HTR-8/SVneo (cell line): ENCODE results near the gene DZIP1.
A peak's percentile ranks its signal among the peaks of the same experiment; 100 is the strongest.

Experiments
- DNase-seq: peaks from one replicate; pipeline ENCODE4 v3.0.0; 2011; ENCODE audit warnings: low spot score, mixed read lengths; ENCODE audit not compliant: insufficient read length
- FAIRE-seq: peaks from 2 replicates; lab custom pipeline; 2011; peaks lifted over from hg19 to GRCh38; lab: Jason Lieb, UNC

The DZIP1 gene

DNA sequence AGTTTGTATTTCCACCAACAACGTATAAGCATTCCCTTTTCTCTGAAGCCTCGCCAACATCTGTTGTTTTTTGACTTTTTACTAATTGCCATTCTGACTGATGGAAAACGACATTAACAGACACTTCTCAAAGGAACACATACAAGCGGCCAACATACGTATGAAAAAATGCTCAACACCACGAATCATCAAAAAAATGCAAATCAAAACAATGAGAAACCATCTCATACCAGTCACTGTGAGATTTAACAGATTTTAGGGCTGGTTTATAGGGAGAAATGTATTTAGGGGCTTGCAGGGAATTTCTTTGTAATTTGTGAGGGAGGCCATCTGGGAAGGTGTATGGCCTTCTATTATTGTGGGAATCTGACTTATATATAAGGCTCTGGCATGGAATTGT lies 2.8 kb upstream of the DZIP1 start:
- FAIRE-seq (no peak), DNase-seq (no peak)

DNA sequence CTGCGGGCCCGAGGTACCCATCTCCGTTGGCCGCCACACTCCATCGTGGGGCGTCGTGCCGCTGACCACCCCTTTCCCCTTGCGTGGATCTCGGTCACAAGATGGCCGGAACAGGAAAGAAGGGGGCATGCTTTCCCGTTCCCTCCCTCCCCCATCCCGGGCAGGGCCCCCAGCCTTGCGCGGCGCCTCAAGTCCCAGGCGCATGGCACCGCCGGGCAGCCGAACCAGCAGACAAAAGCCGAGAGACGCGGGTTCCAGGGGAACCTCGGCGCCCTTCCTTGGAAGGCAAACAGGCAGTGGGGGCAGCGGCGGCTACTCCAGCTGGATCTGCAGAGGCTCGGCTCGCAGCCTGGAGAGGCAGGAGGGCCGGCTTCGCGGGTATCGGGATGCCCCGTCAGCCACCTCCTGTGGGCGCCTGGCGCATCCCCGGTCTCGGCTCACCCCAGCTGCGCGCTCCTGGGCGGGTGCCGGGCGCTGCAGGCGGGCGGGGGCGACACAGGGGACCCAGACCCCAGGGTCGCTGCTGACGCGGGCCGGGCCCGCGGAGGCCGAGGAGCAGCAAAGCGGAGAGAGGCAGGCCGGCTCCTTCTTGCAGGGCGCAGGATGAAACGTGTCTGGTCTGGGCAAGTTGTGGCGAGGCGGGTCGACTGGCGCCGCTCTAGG lies 439 bp downstream of the DZIP1 start:
- peak; percentile 15 for DNase-seq
- no peak for FAIRE-seq

DNA sequence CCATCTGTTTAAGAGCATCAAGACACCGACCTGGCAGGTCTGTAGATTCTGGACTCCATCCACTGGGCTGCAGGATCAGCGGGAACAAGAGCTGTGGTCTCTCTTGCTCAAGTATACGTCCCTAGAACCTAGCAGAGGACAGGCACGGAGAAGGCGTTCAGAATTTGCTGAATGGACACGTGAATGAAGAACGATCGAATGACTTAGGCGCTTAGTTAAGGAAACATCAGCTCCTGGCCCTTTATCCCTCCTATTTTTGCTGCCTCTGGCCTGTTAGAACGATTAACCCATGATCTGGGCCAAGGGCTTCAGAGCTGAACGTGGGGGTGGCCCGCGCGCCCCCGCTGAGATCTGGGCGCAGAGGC lies 953 bp downstream of the DZIP1 start:
- peak; percentile 8 for DNase-seq
- no peak for FAIRE-seq

DNA sequence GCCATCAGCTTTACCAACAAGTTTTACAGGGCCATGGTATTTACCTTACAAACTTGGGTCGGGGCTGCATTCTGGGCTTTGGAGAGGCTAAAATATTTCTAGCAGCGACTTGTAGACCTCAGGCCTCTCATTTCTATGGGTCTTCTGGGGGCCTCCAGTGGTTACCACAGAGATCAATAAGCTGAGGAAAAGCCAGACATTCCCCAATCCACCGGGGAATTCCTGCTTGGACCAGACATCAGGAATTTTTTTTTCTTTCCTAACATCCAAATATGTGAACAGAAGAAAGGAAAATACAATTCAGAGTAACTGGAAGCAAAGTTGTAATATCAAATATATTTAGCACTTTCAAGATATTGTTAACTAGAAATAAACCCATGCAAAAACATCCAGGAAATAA lies 1.5 kb downstream of the DZIP1 start:
- no peak for DNase-seq
- FAIRE-seq: no peak

DNA sequence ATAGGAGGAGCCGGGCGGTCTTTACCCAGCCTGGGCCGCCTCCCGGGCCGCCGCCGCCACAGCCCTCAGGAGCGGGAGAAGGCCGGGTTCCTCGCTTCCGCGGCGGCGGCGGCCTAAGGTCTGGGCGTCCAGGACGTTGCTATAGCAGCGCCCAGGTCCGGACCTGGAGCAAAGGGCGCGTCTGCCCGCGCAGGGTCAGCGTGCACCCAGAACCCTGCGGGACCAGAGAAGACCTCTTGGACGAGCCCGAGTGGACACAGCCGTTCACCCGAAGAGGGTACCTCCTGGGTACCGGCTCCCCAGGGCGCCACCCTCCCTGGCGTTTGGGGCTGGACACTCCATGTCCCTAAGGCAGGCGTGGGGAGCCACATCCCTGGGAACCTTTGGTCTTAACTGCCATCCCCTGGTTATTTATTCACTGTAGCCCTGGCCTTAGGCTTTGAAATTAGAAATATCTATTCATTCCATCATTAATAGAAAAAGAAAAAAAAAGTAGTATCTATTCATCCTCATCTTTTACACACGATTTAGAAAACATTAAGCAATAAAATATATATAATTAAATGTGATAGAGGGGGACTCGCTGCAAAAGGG lies 2.4 kb downstream of the DZIP1 start:
- FAIRE-seq: no peak
- no peak for DNase-seq

DNA sequence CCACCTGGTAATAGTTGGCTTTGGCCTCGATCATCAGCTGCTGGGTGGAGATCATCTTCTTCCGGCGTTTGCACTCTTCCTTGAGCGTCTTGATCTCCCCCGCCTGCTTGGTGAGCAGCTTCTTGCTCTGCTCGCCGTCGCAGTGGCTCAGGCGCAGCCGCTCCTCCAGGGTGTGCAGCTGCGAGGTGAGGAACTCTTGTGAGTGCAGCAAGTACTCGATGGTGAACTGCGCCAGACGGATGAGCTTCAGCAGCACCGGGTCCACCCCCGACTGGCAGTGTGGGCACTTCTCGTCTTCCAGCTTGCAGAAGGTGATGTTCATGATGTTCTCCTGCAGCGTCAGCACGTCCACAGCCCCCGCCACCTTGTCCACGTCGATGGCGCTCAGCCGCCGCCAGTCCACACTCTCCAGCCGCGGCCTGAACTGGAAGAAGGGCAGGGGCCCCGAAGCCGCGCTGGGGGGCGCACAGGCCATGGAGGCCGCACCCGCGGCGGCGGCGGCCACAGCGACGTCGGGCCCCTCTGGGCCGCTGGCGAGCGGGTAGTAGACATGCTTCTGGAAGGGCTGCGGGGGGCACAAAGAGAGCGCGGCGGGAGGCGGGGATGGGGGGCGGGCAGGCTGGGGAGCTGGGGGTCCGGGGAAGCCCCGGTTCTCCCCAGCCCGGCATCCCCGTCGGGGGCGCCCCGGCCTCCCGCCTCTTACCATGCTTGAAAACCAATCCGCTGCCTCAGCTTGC lies 3.0 kb downstream of the DZIP1 start:
- FAIRE-seq (no peak), DNase-seq (no peak)

DNA sequence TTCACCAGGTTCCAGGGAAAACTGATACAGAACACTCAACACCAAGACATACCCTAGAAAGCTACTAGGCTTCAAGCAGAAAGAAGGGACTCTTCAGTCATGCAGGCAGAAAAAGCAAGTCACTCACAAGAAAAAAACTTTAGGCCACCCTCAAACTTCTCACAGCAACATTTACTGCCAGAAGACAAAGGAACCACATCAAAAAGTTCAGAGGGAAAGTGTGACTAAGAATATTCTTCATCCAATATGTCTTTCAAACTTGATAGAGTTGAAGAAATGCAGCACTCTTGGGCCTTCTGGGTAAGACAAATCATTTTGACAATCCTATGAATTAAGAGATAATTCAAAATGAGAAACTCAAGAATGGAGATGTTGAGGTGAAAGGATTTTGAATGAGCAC lies 7.7 kb downstream of the DZIP1 start:
- no peak for FAIRE-seq
- DNase-seq: no peak

DNA sequence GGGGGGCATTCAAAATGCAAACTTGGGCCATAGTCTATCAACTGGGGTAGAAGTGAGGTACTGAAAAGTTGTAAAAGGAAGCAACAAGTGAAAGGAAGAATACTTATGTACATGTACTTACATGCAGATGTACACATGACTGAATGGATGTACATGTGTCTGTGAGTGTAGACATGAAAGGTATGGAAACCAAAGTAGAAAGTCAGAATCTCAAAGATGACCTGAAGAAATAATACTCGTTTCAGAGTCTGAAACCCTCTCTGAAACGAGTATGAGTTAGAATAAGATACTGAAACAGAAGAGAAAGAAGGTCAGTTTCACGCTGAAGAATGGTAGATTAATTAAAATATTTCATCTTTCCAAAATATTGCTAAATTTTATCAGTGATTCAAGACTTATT lies 13.9 kb downstream of the DZIP1 start:
- DNase-seq (no peak), FAIRE-seq (no peak)

DNA sequence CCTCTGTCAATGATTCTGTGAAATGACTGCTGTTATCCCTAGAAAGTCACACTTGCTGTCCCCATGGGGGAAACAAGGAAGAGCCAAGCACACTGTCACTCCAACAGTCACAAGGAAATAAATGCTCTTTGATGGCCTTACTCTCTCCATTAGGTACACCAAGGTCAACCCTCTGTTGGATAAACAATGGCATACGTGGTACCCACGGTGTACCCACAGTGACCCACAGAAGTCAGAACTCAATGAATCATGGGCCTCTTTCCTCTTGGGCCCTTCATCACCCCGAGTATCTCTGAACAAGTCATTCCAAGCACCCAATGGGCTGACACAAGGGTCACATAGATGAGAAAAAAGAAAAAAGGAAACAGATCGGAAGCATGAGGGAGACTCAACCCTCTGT lies 15.4 kb downstream of the DZIP1 start:
- no peak for FAIRE-seq

DNA sequence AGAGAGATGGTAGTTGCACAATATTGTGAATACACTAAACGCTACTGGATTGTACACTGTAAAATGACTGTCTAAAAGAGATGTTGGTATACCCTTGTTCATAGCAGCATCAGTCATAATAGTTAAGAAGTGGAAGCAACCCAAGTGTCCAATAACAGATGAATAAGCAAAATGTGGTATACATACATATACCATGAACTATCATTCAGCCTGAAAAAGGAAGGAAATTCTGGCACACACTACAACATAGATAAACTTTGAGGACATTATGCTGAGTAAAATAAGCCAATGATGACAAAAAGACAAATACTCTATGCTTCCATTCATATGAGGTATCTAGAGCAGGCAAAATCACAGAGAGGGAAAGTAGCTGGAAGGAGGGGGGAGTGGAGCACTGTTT lies 16.0 kb downstream of the DZIP1 start:
- DNase-seq: no peak
- no peak for FAIRE-seq

More for the DNA sequence above, 15.4 kb downstream of the DZIP1 start:
- no peak for DNase-seq

DNA sequence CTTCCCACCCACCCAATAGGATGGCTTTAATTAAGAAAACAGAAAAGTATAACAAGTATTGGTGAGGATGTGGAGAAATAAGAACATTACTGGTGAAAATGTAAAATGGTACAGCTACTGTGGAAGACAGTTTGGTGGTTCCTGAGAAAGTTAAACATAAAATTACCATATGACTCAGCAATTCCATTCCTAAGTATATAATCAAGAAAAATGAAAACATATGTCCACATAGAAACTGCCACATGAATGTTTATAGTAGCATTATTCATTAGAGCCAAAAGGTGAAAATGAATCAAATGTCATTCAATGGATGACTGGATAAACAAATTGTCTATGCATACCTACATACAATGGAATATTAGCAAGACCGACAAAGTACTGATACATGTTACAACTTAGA lies 16.9 kb downstream of the DZIP1 start:
- no peak for FAIRE-seq
- DNase-seq: no peak

DNA sequence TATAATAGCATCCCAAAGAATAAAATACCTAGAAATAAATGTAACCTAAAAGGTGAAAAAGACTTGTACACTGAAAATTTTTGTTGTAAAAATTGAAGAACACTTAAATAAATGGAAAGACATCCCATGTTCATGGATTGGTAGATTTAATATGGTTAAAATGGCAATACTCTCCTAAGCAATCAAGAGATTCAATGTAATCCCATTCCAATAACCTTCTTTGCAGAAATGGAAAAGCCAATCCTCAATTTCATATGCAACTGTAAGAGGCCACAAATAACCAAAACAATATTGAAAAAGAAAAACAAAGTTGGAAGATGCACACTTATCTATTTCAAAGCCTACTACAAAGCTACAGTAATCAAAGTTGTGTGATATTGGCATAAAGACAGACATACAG lies 17.7 kb downstream of the DZIP1 start:
- no peak for DNase-seq
- no peak for FAIRE-seq

DNA sequence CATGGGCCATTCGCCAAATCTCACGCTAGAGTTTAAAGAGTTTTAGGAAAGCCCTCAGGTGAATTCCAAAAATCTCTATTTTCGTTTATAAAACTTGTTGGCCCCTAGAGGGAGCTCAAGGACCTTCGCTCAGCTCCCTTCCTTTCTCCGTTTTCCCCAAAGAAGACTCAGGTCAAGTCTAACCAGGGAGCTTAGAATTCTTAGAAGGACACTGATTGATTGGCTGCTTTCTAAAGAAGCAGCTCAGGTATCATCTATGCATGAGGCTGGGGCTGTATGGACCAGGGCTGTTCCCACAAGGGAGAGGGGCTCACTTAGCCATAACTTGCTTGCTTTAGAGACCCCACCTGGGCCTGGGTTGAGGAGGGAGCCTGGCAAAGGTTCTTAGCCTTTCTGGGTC lies 20.5 kb downstream of the DZIP1 start:
- FAIRE-seq: no peak
- peak; percentile 33 for DNase-seq

DNA sequence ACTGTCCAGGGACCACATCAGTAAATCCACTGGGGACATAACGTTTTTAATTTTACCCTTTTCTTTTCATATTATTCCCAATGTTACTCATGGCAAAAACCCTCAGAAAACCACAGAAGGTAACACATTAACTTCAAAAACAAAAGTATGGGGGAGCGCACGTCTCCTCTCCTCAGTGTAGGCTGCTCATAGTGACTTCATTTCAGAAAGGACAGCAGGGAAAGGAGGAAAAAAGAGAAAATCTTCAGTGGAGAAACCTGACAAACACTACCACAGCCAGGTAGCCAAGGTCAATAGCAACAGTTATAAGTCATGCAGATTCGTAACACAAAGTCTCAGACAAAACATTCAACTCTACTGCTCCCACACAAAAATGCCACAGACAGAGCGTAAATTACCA lies 21.4 kb downstream of the DZIP1 start:
- FAIRE-seq: no peak

DNA sequence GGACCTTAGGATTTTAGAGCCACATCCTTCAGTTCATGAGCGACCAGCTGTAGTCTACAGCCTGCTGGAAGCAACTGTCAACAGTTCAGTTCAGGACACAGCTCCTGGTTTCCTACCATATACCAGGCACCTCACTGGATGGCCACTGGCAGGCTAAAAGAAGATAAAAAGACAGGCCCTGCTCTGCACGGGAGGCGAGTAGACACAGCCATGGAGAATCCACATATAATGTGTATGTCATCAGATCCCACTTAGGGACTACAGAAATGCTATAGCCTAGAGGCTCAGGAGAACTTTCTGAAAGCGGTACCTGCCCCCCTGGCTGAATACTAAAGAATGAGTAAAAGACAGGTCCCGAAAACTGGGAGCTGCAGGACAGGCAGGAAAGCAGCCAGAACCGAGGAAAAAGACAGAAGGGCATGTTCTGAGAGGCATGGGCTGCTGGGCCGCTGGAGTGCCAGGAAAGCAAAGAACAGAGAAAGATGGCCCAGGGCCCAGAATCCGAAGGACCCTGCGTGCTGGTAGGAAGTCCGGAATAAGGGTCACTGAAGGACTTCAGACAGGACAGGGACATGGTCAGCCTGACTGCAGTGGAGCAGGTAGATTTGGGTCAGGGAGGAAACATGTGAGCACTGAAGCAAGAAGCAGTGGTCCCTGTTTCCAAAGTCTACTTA lies 23.5 kb downstream of the DZIP1 start:
- no peak for DNase-seq

More for the DNA sequence above, 21.4 kb downstream of the DZIP1 start:
- DNase-seq: no peak

DNA sequence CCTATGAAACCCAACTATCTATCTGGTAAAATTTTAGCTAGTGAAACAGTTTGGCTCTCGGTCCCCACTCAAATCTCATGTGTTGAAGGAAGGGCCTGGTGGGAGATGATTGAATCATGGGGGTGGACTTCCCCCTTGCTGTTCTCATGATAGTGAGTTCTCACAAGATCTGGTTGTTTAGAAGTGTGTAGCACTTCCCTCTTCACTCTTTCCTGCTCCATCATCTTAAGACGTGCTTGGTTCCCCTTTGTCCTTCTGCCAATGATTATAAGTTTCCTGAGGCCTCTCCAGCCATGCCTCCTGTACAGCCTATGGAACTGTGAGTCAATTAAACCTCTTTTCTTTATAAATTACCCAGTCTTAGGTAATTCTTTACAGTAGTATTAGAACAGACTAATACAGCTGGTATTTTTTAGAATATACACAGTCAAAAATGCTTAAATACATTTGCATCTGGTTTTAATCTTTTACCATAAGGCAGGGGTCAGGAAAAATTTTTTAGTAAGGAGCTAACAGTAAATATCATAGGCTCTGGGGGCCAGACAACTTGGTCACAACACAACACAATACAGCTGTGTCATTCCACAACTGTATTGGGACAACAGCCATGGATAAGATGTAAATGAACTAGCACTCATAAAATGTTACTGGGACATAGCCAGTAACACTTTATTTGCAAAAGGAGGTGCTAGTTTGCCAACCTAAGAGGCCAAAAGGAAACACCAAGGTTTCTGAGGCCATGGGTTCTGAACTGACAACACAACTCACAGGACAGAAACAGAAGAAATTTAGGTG lies 24.3 kb downstream of the DZIP1 start:
- DNase-seq (no peak), FAIRE-seq (no peak)

More for the DNA sequence above, 23.5 kb downstream of the DZIP1 start:
- FAIRE-seq: no peak

DNA sequence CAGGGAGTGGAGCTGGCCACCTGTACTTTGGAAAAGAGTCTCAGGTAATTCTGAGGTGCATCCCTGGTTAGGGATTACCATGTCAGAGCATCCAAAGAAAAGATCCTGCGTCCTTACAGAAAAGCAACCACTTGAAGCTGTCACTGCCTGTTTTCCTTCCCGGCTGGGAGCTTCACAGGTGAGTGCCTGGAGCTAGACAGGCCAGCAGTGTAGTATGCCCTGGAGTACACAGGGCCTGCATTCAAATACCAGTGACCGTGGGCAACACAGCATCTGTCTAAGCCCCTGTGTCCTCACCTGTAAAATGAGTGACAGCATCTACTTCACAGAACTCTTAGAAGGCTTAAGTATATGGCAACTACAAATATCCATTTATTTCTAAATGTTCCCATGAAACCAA lies 29.0 kb downstream of the DZIP1 start:
- FAIRE-seq (no peak), DNase-seq (no peak)

DNA sequence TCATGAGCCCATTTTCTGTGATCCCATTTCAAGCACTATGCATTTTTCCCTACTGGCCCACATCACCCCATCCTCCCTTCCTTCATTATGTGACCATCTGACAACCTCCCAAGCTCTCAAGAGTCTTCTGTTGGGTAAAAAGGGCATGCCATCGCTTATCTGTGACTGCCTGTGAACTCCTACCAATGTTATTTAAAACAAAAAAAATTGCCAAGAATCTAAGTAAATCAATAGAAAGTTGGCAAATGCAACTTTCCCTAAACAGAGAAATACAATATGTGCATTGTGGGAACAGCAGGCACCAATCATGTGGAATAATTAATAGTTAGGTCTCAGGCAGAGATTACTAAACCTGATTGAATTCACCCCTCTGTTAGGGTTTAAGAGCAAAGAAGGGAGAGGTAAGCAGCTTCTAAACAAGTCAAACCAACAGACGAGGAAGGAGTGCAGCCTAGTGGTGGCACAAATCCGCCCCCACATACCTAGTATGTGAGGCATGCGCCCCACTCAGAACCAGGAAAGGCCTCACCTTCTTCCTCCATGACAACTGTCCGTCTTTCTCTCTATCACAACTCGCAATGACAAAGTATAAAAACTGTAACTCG lies 29.8 kb downstream of the DZIP1 start:
- no peak for FAIRE-seq
- no peak for DNase-seq

DNA sequence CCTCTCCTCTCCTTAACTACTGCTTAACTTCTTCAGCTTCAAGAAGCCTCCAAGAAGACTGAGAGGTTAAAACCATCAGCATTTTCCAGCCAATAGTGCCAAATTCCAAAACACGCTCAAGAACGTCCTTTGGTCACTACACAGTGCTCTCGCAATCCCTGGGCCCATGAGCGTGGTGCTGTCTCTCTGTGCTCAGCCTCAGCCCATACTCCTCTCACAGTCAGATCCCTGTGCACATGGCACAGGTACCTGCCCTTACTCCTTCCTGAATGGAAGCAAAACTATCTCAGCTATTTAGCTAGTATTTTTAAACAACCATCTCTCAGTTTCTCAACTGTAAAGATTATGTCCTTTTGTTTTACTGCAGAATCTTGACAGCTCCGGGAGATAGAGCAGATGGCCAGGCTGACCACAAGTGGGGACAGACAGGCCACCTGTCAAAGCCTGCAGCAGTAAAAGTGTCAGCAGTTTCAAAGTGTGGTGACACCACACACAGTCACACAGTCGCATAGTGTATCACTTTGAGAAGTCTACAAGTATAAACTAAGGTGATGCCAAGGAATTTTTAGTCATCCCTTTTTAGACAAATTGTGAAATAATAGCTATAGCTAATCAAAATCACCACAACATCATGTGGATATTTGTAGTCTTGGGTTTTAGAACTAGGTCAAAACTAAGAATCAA lies 35.7 kb downstream of the DZIP1 start:
- DNase-seq (no peak), FAIRE-seq (no peak)
